Astrocyte of the cerebellum (primary cell): Measurements from ENCODE around the gene THOC1.

ENCODE experiments used
- DNase-seq: peaks from one replicate; pipeline ENCODE4 v3.0.0-alpha.2; 2011; ENCODE audit warnings: low read depth
- H3K4me3 ChIP-seq: 2 replicates; pipeline ENCODE4 v1.5.1; 2011; ENCODE audit warnings: mild to moderate bottlenecking, low read depth, low read length, moderate library complexity
- CTCF ChIP-seq: IDR thresholded peaks from 2 replicates; pipeline ENCODE4 v1.5.1; 2012; ENCODE audit warnings: low read length, low read depth, moderate library complexity, mild to moderate bottlenecking; ENCODE audit errors: missing control alignments
- in situ Hi-C: cut with HindIII; loops from 2 replicates; pipeline ENCODE4 v1.10.0; 2017; ENCODE audit warnings: low sequenced_read_pairs

Gene THOC1

GRCh38 chr18:261398-262073, 6.3 kb downstream of the THOC1 start:
- in situ Hi-C loops, result no loop called here

GRCh38 chr18:260547-260946, 7.3 kb downstream of the THOC1 start:
- in situ Hi-C loops, result no loop called here
- TF ChIP-seq CTCF, result no peak
- H3K4me3 ChIP-seq, result no peak overlapping the region
- DNase-seq, result no peak

More at GRCh38 chr18:261398-262073, 6.3 kb downstream of the THOC1 start:
- no peak for TF ChIP-seq CTCF
- H3K4me3 ChIP-seq, result no peak overlapping the region
- DNase-seq, result no peak

GRCh38 chr18:255171-255570, 12.7 kb downstream of the THOC1 start:
- in situ Hi-C loops, result no loop called here
- DNase-seq, result no peak
- H3K4me3 ChIP-seq, result no peak overlapping the region
- no peak for TF ChIP-seq CTCF

GRCh38 chr18:253121-253520, 14.7 kb downstream of the THOC1 start:
- DNase-seq, result no peak
- no peak for TF ChIP-seq CTCF
- in situ Hi-C loops, result no loop called here
- H3K4me3 ChIP-seq, result no peak overlapping the region

GRCh38 chr18:251572-251971, 16.3 kb downstream of the THOC1 start:
- in situ Hi-C loops, result no loop called here
- no peak overlapping the region for H3K4me3 ChIP-seq
- TF ChIP-seq CTCF, result no peak
- DNase-seq, result no peak

- H3K4me3 ChIP-seq, result no peak overlapping the region
- in situ Hi-C loops, result no loop called here
- DNase-seq, result no peak
- no peak for TF ChIP-seq CTCF
These were observed 17.2 kb downstream of the THOC1 start for GRCh38 chr18:250685-251084.
